NCI-H1092 treated with DMSO at 0.1 percent for 48 hours (cell line): ENCODE measurements around the gene ATP1A1.
A peak's percentile ranks its signal among the peaks of the same experiment; 100 is the strongest.

Source experiments
- DNase-seq: peaks from one replicate; lab custom pipeline; 2025; lab: John Stamatoyannopoulos, UW

The ATP1A1 gene

DNA sequence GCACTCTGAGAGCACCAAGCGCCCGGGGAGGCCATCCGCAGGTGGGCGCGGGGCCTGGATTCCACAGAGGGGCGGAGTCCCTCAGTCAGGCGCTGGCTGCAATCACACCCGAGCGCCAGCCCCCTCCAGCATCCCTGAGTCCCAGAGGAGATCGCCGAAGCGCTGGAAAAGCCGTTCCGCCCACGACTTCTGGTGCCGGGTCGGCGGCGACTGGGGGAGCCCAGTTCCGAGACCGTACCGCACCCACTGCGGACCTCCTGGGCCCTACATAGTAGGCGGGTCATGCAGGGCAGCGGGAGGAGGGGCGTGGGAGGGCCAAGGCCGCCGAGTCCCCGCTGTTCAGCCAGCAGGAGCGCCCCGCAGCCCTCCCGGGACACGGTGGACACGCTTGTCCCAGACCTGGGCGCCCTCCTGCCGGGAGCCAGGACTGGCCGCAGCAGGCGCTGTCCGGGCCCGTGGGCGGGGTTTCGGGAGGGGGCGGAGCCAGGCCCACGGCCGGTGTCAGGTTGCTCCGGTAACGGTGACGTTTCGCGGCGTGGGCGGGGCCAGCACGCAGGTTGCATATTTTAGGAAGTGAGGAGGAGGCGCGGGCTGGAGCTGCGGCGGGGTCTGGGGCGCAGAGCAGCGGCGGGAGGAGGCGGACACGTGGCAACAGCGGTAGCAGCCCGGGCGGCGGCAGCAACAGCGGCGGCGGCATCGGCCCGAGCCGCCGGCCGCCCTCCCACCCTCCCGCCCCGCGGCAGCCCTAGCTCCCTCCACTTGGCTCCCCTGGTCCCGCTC lies at the start of gene ATP1A1:
Gene ATP1A1 (plus strand): TSS at position 594 of the 780 bp plus-strand sequence. CDS start 268 bp downstream, outside the sequence.
- peak; percentile 78 for DNase-seq

GRCh38 chr1:116323491-116323890 lies 49.6 kb upstream of the ATP1A1 start:
- DNase-seq, result peak; percentile 43

DNA sequence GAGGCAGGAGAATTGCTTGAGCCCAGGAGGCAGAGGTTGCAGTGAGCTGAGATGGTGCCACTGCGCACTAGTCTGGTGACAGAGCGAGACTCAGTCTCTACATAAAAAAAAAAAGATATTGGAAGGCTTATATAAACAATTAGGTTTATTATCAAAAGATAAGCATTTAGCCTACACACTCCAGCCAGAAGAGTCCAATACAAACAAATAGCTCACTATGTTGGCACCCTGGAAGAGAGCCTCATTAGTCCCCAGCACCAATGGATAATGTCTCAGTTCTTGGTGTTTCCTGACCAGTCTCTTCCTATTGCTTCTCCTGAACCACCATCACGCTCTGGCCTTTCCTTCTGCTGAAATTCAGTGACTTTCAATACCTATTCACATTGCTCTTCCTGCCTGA lies 48.6 kb upstream of the ATP1A1 start:
- DNase-seq, result peak; percentile 9

DNA sequence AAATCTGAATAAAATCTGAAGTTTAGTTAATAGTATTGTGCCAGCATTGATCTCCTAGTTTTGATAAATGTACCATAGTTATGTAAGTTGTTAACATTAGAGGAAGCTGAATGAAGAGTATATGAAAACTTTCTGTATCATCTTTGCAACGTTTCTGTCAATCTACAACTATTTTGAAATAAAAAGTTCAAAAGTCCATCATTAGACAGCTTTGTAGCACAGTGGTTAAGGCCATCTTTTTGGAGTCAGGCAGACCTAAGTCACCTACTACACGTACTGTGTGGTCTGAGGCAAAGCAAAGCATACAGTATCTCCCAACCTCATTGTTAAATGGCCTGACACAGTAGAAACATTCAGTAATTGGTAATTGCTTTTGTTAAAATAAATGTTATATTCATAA lies 47.9 kb upstream of the ATP1A1 start:
- DNase-seq, result no peak

DNA sequence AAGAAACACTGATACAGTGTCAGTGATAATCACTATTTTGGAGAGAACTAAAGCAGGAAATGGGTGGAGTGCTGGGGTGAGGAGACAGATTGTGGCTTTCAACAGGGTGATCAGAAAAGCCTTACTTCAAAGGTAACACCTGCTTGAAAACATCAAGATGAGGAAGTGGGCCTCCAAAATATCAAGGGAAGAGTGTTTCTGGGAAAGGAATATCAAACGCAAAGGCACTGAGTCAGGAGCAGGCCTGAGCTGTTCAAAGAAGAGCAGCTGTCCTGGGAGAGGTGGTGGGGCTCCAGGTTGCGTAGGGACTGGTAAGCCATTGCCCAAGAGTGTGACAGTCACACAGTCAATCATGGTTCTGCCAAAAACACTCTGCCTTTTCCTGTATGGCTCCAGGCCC lies 47.1 kb upstream of the ATP1A1 start:
- no peak for DNase-seq

DNA sequence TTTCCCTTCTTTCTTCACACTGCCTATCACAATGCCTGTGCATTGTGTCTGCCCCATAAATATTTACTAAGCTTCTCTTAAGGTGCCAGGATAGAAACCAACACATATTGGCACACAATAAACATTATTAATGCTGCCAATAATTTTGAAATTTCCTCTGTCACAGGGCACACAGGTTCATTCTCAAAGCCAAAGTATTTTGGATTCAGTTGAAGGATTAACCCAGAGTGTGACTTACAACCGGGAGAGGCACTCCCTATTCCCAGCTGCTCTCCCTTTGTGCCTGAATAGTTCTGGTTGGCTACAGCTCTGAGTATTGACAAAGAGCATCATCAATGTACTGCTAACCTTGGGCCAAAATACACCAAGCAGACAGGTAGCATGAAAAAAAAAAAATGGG lies 46.6 kb upstream of the ATP1A1 start:
- DNase-seq, result peak; percentile 26

DNA sequence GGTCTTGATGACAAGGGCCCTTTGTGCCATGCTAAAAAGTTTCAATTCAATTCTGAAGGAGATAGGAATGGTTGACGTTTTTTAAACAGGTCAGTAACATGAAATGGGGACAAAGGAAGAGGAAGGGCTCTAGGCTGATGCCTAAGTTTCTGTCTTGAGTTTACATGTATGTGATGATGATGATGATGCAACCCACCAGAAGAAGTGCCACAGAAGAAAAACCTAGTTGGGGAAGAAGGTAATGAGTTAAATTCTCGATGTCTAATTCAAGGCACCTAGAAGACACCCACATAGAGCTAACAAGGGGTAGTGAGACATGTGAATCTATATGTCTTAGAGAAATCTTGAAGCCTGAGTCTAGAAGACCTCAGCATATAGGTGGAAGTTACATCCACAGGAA lies 44.4 kb upstream of the ATP1A1 start:
- no peak for DNase-seq

GRCh38 chr1:116329524-116330341 lies 43.3 kb upstream of the ATP1A1 start:
- DNase-seq, result no peak

DNA sequence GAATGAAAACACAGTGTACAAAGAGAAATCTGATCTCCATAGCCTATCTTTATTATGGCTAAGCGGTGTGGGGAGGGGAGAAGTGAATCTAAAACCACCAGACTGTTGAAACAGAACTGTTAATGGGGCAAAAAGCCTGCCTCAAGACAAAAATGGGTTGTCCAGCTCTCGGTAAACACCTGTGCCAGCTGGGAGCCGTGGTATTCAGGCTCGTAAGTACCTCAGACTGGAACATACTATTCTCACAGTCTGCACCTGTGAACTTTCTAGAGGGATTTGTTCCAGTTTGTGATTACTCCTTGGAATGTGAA lies 42.7 kb upstream of the ATP1A1 start:
- peak; percentile 73 for DNase-seq

DNA sequence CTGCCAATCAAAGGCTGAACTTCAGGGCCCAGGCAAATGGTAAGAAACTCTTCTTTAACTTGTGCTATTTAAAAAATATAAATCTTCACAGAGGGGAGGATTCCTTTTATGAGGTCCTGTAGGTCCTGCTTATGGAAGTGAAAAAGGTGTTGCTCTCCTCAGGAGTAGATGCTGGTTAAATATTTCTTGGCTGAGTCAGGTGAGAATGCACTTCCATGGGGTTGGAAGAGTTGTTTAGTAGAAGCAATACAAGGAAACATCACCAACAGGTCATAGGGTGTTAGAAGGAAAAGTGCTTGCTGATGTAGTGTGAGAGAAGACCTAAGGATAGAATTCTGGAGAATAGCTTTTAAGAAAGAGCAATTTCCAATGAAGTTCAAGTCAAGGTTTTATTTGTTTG lies 42.2 kb upstream of the ATP1A1 start:
- no peak for DNase-seq

GRCh38 chr1:116331523-116331922 lies 41.5 kb upstream of the ATP1A1 start:
- no peak for DNase-seq

- no peak for DNase-seq
Observed at GRCh38 chr1:116332451-116332850, 40.6 kb upstream of the ATP1A1 start.

- DNase-seq, result no peak
Observed at GRCh38 chr1:116333171-116334014, 39.7 kb upstream of the ATP1A1 start.

GRCh38 chr1:116334015-116334547 lies 39.0 kb upstream of the ATP1A1 start:
- peak; percentile 8 for DNase-seq

DNA sequence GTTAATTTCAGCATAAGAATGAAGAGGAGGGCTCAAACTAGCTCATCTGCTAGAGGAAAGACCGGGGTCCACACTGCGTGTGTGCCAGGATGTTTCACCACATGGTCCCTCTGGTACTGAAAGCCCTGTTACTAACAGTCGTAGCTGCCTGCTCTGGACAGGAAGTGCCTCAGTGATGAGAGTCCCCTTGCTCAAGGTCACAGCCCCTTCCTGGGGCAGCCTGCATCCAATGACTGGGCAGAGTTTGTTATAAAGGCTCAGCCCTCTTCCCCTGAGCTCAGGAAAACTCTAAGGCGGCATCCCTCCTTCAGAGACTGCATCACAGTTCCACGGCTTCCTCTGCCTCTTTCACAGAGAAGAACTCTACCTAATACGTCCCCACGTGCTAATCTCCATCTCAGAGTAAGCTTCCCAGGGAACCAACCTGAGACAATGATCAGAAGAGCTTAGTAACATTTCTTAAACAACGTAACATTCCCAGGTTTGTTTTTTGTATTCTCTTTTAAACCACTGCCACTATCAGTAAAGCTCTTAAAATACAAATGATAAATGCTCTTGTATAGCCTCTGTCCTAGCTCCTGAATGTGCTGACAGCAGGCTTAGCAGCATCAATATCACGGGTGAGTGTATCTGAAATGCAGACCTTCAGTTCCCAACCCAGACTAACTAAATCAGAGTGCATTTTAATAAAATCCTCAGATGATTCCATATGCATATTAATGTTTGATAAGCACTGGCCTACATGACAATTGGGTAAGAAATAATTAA lies 38.0 kb upstream of the ATP1A1 start:
- DNase-seq, result no peak

DNA sequence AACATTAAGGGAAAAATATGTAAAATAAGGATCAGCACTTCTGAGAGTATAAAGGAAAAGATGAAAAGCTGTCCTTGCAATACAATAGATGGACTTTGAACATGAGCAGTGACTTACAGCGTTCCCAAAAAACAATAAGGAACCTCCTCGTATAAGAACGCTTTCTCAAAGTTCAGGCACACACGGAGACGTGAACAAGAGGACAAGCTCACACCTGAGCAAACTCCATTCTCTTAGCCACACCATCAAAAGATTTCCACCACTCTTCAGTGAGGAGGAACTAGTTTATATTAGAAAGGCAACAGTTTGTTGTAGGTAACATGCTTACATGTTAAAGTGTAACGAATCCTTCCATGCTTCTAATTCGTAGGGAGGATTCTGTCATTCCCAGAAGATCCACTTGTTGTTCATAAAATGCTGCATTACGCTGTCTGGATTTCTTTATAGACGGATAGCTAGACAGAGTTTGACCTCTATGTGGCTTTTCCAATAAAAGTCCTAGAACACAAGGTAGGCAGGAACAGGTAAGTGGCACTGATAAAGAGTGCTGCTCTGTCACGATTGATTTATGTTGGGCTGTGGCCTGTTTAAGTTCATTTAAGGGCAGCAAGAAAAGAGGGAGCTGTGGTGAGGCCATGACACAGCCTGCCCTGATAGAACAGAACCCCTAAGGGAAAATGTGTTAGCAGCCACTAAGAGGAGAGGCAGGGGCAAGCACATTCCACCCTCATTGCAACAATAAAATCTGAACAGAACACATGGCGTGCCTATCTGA lies 37.0 kb upstream of the ATP1A1 start:
- no peak for DNase-seq

DNA sequence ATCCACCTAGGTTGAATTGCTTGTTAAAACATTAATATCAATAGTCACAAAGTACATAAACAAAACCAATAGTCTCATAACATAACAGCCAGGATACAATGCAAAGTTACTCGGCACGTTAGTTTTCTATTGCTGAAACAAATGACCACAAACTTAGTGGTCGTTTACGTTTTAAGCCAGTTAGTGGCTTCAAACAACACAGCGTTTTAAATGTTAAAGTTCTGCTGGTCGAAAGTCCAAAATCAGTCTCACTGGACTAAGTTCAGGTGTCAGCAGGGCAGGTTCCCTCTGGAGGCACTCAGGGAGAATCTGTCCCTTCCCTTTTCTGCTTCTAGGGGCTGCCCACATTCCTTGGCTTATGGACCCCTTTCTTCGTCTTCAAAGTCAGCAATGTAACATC lies 35.6 kb upstream of the ATP1A1 start:
- DNase-seq, result no peak

- DNase-seq, result no peak
Observed at GRCh38 chr1:116338400-116338799, 34.6 kb upstream of the ATP1A1 start.

DNA sequence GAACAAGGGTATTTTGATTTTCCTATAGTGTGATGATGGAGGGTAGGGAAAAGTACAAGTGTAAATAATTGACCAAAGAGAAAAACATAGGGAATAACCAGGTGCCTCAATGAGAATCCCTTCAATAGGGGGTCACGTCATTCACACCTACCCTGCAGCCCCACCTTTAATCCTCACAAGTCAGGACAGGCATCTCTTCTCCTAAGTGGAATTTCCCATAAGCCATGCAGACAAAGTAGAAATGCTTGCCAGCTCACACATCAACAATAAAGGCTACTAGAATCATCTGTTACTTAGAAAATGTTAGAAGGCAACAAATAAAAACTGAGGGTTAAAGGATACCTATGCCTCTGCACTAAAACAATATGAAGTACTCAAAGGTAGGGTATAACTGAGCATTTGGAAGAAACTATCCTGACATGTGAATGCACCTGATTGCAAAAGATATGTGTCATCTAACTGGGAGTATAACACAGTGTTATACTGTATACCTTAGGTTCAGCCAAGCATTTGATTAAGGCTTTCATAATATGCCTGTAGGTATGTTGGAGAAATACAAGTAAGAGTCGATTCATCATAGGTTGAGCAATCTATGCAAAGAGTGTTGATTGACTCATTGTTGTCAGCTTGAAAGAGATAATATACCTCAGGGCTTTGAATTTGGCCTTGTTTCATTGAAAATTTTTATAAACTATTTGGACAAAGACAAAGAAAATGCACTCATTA lies 32.4 kb upstream of the ATP1A1 start:
- no peak for DNase-seq

DNA sequence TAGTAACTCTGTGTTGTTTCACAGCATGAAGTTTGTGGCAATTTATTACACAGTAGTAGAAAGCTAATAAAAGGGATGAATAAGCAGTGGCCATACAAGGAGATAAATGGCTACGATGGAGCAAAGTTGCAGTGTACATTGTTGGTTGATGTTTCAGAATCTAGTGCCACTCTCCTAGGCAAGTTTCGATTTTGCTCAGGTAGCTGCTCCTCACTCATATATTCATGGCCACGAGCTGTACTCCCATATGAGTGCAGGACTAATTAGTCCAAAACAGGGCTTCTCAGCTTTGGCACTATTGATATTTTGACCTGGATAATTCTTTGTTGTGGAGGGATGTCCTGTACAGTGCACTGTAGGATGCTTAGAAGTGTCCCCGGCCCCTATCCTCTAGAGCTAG lies 30.0 kb upstream of the ATP1A1 start:
- DNase-seq, result no peak
